HS-27A (cell line): ENCODE data around the gene TCIRG1.
"Not testable (repeated sequence)": the region's sequence is repeated elsewhere in the genome, so short reads cannot be mapped to it uniquely, and the experiment has no call there.

Source experiments
- DNase-seq: peaks from one replicate; pipeline ENCODE4 v3.0.0-alpha.2; 2012; ENCODE audit warnings: low read depth, missing footprints

TCIRG1 gene

GRCh38 chr11:68083517-68083916, 44.7 kb downstream of the TCIRG1 start:
- no peak for DNase-seq

- no peak for DNase-seq
Observed at GRCh38 chr11:68089679-68090078, 50.9 kb downstream of the TCIRG1 start.

- no peak for DNase-seq
Observed at GRCh38 chr11:68090287-68090686, 51.5 kb downstream of the TCIRG1 start.

- DNase-seq = no peak
Observed at GRCh38 chr11:68090706-68091105, 51.9 kb downstream of the TCIRG1 start.

DNA sequence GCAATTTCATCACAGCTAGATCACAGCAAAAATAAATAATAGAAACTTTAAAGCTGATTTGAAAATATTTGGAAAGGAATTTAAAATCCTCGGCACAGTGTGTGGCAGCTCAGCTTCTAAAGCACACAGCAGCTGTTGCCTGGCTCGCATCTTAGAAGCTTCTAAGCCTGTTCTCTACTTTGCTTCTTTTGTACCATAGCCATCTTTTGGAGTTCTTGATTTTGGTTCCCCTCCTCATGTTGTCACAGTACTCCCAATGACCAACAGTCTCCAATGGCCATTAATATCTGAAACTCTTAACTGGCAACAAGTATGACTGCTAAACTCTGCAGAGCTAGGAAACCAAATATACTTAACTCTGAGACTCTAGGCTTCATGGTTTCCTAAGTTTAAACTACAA, 53.6 kb downstream of the TCIRG1 start:
- no peak for DNase-seq

- DNase-seq = not testable (repeated sequence)
Observed at GRCh38 chr11:68092946-68093345, 54.1 kb downstream of the TCIRG1 start.

DNA sequence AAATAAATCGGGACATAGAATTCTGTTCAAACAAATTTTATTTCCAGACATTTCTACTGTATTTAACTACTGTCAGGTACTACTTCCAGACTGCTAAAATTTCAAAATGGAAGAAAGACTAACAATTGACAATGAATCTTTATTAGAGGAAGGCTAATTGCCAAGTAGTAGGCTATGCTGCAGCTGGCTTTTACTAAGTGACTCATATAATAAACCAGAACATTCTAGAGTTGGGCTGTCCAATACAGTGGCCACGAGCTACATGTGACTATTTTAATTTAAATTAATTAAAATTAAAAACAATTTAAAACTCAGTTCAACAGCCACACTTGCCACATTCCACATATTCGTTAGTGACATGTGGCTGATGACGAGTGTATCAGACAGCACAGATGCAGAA, 54.7 kb downstream of the TCIRG1 start:
- no peak for DNase-seq

GRCh38 chr11:68096962-68097361, 58.1 kb downstream of the TCIRG1 start:
- DNase-seq = no peak

DNA sequence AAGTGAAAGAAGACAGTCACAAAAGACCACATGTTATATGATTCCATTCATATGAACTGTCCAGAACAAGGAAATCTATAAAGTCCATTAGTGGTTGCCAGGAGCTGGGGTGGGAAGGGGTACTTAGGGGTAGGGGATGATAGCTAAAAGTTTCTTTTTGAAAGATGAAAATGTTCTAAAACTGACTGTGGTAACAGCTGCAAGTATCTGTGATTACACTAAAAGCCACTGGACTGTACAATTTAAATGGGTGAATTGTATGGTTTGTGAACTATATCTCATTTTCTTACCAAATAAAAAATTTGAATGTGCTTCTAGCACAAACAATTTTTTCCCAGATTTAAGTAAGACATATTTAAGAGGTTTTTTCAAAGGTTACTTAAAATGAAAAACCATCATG, 60.2 kb downstream of the TCIRG1 start:
- no peak for DNase-seq

DNA sequence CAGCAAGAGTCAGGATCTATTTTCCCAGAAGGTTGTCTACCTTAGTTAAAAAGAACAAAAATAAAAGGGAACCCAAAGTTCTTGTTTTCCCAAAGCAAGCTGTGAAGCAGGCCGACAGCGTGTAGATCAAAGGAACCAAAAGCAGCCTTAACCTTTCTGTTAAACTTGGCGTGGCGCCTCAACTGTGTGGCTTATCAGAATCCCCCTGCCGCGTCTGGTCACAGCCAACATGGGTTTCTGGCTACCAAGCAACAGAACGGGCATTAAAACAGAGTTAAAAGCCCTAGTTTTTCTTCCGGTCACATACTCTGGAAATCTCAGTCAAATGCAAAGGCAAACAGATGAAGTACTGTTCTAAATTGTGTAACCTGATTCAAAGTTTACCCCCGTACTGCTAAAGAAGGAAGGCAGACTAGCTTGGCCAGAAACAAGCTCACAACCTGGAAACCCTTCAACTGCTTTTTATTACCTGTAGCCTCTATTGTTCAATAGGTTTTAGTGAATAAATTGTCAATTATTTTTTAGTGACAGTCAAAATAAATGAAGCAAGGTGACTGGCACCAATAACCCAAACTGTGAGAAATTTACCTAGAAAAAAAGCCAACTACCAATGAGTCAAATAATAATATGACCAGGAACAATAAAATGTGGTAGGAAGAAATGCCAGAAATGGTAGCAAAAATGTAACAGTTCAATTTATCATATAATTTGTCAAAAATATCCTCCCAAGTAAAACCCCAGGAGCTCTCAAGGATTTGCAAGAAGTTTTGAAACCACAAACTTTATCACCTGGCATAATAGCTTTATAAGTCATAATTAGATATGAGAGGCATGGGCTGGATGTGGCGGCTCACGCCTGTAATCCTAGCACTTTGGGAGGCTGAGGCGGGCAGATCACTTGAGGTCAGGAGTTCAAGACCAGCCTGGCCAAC, 60.9 kb downstream of the TCIRG1 start:
- DNase-seq = no peak
